Activated CD8-positive, alpha-beta T cell treated with anti-CD3 and anti-CD28 coated beads for 36 hours (primary cell): ENCODE results near the gene COL6A2. TPM values are rescaled to one million over a fixed set of nuclear protein-coding genes. Genes with fewer than 3 reads are reported as not detected.

Experiments used
- ATAC-seq: fragments of 200-7000 bp; cut with Tn5 transposase; one replicate; pipeline ENCODE4 v1.10.0; 2021; ENCODE audit warnings: mild to moderate bottlenecking, moderate library complexity
- CTCF ChIA-PET: fragments of 350-600 bp; sonication (Branson Sonifier 250); formaldehyde crosslinking; loops from one replicate; lab custom pipeline; 2021; ENCODE audit warnings: antibody characterized with exemption; lab: Charles Lee
- POLR2A ChIA-PET: fragments of 350-600 bp; sonication (Branson Sonifier 250); formaldehyde crosslinking; loops from one replicate; lab custom pipeline; 2021; ENCODE audit warnings: antibody characterized with exemption; lab: Charles Lee
- DNase-seq: peaks from one replicate; pipeline ENCODE4 v3.0.0-alpha.2; 2020
- H3K27ac Mint-ChIP-seq: one replicate; pipeline ENCODE4 v1.8.0; 2021; ENCODE audit warnings: mild to moderate bottlenecking, mixed read lengths
- H3K27me3 Mint-ChIP-seq: one replicate; pipeline ENCODE4 v1.8.0; 2021; ENCODE audit warnings: mixed read lengths
- H3K36me3 Mint-ChIP-seq: one replicate; pipeline ENCODE4 v1.8.0; 2021; ENCODE audit warnings: low read depth, mixed read lengths
- H3K4me1 Mint-ChIP-seq: one replicate; pipeline ENCODE4 v1.8.0; 2021; ENCODE audit warnings: low read depth, mixed read lengths
- H3K4me3 Mint-ChIP-seq: one replicate; pipeline ENCODE4 v1.8.0; 2021; ENCODE audit warnings: mild to moderate bottlenecking, moderate library complexity, mixed read lengths
- H3K9me3 Mint-ChIP-seq: one replicate; pipeline ENCODE4 v1.8.0; 2021; ENCODE audit warnings: mixed read lengths
- intact Hi-C: fragments of 100-400 bp; cut with micrococcal nuclease; formaldehyde crosslinking; loops from one replicate; pipeline ENCODE4 v1.10.0; 2022
- total RNA-seq, 2 experiments: library from RNA; stranded (reverse); gene quantifications; one replicate each; pipeline ENCODE4 v1.2.3, GENCODE V29; 2021
- TF ChIP-seq, protein P1 (sequence below): fragments of 200-600 bp; IDR thresholded peaks from one replicate; pipeline ENCODE4 v1.8.0; 2022; ENCODE audit warnings: antibody characterized with exemption, mild to moderate bottlenecking

The COL6A2 gene
- total RNA-seq, 2 experiments from 2014 or later, result 25.0 to 25.3 TPM

DNA sequence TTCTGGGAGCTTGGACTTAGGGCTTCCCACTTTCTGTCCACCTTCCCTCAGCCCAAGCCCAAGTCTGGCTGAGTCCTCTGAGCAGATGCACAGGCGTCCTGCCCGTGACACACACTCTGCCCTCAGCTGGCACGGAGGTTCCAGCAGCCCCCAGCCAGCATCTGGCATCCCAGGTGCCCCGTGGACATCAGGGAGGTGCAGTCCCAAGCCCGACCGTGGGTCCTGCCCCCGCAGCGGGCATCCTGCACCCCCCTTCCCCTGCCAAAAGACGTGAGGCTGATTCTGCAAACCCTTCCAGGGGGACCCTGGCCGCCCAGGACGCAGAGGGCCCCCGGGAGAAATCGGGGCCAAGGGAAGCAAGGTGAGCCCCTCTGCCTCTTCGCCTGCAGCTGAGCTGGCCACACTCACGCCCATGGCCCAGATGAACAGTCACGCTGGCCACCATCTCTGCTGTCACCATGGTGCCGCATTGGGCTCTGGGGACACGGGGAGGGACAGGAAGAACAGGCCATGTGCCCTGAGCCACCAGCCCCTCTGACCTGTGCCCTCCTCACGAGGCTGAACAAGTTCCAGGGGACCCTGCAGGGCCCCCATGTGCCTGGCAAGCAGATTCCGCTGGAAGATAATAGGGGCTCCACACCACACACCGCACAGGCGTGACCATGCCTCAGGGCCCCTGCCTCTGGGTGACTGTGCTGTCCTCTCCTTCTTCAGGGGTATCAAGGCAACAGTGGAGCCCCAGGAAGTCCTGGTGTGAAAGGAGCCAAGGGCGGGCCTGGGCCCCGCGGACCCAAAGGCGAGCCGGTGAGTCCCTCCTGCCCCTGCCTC lies 20.6 kb downstream of the COL6A2 start:
- H3K36me3 Mint-ChIP-seq, result peaks cover 6% of the 10 kb centered on the region
- no peak overlapping the region for H3K4me3 Mint-ChIP-seq
- no peak overlapping the region for H3K27ac Mint-ChIP-seq
- no peaks in the 10 kb centered on the region for H3K27me3 Mint-ChIP-seq
- ChIA-PET CTCF (no interaction called here), POLR2A (interaction anchor here (1.4 kb wide), 1 partner anchor 10 kb away, joined by 3 read pairs; no protein-coding TSS in a partner anchor)
- ATAC-seq (no peak), DNase-seq (no peak)
- intact Hi-C loops, result no loop called here
- no peaks in the 10 kb centered on the region for H3K4me1 Mint-ChIP-seq
- H3K9me3 Mint-ChIP-seq, result no peaks in the 10 kb centered on the region
- TF ChIP-seq, protein P1, sequence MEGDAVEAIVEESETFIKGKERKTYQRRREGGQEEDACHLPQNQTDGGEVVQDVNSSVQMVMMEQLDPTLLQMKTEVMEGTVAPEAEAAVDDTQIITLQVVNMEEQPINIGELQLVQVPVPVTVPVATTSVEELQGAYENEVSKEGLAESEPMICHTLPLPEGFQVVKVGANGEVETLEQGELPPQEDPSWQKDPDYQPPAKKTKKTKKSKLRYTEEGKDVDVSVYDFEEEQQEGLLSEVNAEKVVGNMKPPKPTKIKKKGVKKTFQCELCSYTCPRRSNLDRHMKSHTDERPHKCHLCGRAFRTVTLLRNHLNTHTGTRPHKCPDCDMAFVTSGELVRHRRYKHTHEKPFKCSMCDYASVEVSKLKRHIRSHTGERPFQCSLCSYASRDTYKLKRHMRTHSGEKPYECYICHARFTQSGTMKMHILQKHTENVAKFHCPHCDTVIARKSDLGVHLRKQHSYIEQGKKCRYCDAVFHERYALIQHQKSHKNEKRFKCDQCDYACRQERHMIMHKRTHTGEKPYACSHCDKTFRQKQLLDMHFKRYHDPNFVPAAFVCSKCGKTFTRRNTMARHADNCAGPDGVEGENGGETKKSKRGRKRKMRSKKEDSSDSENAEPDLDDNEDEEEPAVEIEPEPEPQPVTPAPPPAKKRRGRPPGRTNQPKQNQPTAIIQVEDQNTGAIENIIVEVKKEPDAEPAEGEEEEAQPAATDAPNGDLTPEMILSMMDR, result no peak

DNA sequence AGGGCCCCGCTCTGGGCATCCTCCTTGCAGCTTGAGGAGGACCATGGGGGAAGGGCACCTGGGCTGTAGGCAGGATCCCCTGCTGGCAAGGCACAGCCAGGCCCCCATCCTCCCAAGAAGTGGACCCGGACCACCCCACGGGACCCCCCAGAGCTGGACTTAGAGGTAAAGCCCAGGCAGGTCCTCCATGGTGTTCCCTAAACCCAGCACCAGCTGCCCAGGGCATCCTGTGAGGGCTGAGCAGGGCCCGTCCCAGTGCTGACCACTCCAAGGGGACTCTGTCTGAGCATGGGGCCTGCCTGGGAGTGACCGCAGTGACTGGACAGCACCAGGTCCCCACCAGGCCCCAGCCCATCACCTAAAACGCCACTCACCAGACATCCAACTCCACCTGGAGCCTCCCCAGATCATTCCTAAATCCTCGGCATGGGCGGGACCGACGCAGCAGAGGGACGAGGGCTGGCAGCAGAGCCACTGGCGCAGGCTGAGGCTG lies 21.3 kb downstream of the COL6A2 start:
- ATAC-seq (no peak), DNase-seq (no peak)
- no peaks in the 10 kb centered on the region for H3K4me1 Mint-ChIP-seq
- POLR2A ChIA-PET, result no interaction called here
- H3K27ac Mint-ChIP-seq, result no peak overlapping the region
- H3K27me3 Mint-ChIP-seq, result no peaks in the 10 kb centered on the region
- no peak overlapping the region for H3K4me3 Mint-ChIP-seq
- H3K9me3 Mint-ChIP-seq, result no peaks in the 10 kb centered on the region
- TF ChIP-seq, protein P1, result no peak
- peaks cover 2% of the 10 kb centered on the region for H3K36me3 Mint-ChIP-seq
- CTCF ChIA-PET, result no interaction called here
- intact Hi-C loops, result no loop called here

DNA sequence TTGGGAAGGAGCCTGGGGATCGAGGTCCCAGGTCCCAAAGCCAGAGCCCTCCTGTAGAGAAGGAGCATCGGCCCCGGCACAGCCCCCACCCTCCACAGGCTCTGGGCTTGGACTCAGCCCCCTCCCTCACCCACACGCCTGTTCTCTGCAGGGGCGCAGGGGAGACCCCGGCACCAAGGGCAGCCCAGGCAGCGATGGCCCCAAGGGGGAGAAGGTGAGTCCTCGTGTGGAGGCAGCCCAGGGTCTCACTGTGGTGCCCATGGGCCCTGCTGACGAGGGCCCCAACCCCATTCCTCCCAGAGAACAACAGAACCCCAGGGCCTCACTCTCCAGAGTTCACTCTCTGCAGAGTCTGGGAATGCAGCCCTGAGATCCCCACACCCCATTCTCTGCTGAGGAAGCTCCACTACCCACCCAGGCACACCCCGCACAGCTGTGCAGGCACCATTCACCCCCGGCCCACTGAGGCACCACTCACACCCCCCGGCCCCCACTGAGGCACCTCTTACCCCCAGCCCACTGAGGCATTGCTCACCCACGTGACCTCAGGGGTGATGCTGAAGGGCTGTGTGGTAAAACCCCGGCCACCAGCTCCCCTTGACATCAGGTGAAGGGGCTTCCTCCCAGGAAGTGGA lies 21.8 kb downstream of the COL6A2 start:
- DNase-seq (no peak), ATAC-seq (no peak)
- H3K4me1 Mint-ChIP-seq, result no peaks in the 10 kb centered on the region
- POLR2A ChIA-PET, result no interaction called here
- H3K27me3 Mint-ChIP-seq, result no peaks in the 10 kb centered on the region
- CTCF ChIA-PET, result no interaction called here
- H3K27ac Mint-ChIP-seq, result no peak overlapping the region
- H3K36me3 Mint-ChIP-seq, result no peaks in the 10 kb centered on the region
- intact Hi-C loops, result no loop called here
- TF ChIP-seq, protein P1, result no peak
- no peak overlapping the region for H3K4me3 Mint-ChIP-seq
- H3K9me3 Mint-ChIP-seq, result no peaks in the 10 kb centered on the region

DNA sequence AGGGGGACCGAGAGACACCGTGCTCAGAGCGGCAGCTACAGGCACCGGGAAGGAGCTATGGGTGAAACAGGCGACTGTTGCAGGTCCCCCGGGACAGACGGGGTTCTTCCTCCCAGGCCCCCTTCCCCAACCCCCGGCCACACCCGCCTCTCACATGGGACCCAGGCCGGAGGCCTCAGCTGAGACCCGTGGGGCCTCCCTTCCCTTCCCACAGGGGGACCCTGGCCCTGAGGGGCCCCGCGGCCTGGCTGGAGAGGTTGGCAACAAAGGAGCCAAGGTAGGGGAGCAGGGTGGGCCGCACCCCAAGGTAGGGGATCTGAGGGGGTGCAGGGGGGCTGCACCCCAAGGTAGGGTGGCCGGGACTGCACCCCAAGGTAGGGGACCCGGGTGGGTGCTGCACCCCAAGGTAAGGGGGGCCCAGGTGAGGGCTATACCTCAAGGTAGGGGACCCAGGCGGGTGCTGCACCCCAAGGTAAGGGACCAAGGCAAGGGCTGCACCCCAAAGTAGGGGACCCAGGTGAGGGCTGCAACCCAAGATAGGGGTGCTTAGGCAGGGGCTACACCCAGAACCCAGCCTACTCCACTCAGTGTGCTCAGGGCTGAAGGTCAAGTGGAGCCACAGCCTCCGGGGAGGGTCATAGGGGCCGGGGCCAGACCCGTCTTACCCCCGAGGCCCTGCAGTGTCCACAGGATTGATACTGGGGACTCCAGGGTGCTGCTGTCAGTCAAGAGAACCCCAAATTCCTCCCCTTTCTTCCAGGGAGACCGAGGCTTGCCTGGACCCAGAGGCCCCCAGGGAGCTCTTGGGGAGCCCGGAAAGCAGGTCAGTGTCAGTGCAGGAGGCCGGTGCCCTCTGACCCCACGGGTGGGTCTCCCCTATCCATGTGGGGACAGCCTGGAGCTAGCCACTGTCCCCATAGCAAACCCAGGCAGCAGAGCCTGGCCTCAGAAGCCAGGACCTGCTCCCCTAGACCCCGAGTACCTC lies 22.7 kb downstream of the COL6A2 start:
- no peaks in the 10 kb centered on the region for H3K36me3 Mint-ChIP-seq
- H3K27ac Mint-ChIP-seq, result no peak overlapping the region
- ChIA-PET POLR2A (no interaction called here), CTCF (no interaction called here)
- intact Hi-C loops, result no loop called here
- H3K4me3 Mint-ChIP-seq, result no peak overlapping the region
- ATAC-seq (no peak), DNase-seq (no peak)
- H3K4me1 Mint-ChIP-seq, result no peaks in the 10 kb centered on the region
- H3K9me3 Mint-ChIP-seq, result no peaks in the 10 kb centered on the region
- TF ChIP-seq, protein P1, result no peak
- no peaks in the 10 kb centered on the region for H3K27me3 Mint-ChIP-seq
